ENCODE results near the gene RPGRIP1.
"Not testable (repeated sequence)": the region's sequence is repeated elsewhere in the genome, so short reads cannot be mapped to it uniquely, and the experiment has no call there.

GRCh38 chr14:21256102-21256447, 23.8 kb upstream of the RPGRIP1 start:
- not testable (repeated sequence) for TF ChIP-seq POLR2AphosphoS5 (IDR thresholded peaks at IDR 0.05); TAF1 (IDR thresholded peaks at IDR 0.05; ENCODE audit: low read depth); EP300 (conservative IDR thresholded peaks at IDR 0.05; ENCODE audit: poor library complexity, severe bottlenecking); EZH2 (IDR thresholded peaks at IDR 0.05; ENCODE audit: borderline replicate concordance, insufficient read depth, low read length, poor library complexity, severe bottlenecking); RAD21 (conservative IDR thresholded peaks at IDR 0.05); MXI1 (conservative IDR thresholded peaks at IDR 0.05; ENCODE audit: poor library complexity, severe bottlenecking)
- TF ChIP-seq, protein P1, sequence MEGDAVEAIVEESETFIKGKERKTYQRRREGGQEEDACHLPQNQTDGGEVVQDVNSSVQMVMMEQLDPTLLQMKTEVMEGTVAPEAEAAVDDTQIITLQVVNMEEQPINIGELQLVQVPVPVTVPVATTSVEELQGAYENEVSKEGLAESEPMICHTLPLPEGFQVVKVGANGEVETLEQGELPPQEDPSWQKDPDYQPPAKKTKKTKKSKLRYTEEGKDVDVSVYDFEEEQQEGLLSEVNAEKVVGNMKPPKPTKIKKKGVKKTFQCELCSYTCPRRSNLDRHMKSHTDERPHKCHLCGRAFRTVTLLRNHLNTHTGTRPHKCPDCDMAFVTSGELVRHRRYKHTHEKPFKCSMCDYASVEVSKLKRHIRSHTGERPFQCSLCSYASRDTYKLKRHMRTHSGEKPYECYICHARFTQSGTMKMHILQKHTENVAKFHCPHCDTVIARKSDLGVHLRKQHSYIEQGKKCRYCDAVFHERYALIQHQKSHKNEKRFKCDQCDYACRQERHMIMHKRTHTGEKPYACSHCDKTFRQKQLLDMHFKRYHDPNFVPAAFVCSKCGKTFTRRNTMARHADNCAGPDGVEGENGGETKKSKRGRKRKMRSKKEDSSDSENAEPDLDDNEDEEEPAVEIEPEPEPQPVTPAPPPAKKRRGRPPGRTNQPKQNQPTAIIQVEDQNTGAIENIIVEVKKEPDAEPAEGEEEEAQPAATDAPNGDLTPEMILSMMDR (IDR thresholded peaks at IDR 0.05; ENCODE audit: poor library complexity, severe bottlenecking), result not testable (repeated sequence)
- TF ChIP-seq, protein P2, sequence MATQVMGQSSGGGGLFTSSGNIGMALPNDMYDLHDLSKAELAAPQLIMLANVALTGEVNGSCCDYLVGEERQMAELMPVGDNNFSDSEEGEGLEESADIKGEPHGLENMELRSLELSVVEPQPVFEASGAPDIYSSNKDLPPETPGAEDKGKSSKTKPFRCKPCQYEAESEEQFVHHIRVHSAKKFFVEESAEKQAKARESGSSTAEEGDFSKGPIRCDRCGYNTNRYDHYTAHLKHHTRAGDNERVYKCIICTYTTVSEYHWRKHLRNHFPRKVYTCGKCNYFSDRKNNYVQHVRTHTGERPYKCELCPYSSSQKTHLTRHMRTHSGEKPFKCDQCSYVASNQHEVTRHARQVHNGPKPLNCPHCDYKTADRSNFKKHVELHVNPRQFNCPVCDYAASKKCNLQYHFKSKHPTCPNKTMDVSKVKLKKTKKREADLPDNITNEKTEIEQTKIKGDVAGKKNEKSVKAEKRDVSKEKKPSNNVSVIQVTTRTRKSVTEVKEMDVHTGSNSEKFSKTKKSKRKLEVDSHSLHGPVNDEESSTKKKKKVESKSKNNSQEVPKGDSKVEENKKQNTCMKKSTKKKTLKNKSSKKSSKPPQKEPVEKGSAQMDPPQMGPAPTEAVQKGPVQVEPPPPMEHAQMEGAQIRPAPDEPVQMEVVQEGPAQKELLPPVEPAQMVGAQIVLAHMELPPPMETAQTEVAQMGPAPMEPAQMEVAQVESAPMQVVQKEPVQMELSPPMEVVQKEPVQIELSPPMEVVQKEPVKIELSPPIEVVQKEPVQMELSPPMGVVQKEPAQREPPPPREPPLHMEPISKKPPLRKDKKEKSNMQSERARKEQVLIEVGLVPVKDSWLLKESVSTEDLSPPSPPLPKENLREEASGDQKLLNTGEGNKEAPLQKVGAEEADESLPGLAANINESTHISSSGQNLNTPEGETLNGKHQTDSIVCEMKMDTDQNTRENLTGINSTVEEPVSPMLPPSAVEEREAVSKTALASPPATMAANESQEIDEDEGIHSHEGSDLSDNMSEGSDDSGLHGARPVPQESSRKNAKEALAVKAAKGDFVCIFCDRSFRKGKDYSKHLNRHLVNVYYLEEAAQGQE (IDR thresholded peaks at IDR 0.05; ENCODE audit: borderline replicate concordance), result not testable (repeated sequence)

Measured in neural cell (in vitro differentiated cells).